Retinal pigment epithelial cell (primary cell): ENCODE data around the gene ACAP3.

Experiments used
- DNase-seq: peaks from one replicate; pipeline ENCODE4 v3.0.0-alpha.2; 2010; ENCODE audit warnings: low read depth
- H3K4me3 ChIP-seq: 2 replicates; pipeline ENCODE4 v1.5.1; 2011; ENCODE audit warnings: mild to moderate bottlenecking, low read length, control low read depth, moderate library complexity
- TF ChIP-seq, protein P1 (sequence below): conservative IDR thresholded peaks from 2 replicates; pipeline ENCODE4 v1.5.1; 2011; ENCODE audit warnings: low read depth, low read length, control low read depth, inconsistent platforms

ACAP3 gene

DNA sequence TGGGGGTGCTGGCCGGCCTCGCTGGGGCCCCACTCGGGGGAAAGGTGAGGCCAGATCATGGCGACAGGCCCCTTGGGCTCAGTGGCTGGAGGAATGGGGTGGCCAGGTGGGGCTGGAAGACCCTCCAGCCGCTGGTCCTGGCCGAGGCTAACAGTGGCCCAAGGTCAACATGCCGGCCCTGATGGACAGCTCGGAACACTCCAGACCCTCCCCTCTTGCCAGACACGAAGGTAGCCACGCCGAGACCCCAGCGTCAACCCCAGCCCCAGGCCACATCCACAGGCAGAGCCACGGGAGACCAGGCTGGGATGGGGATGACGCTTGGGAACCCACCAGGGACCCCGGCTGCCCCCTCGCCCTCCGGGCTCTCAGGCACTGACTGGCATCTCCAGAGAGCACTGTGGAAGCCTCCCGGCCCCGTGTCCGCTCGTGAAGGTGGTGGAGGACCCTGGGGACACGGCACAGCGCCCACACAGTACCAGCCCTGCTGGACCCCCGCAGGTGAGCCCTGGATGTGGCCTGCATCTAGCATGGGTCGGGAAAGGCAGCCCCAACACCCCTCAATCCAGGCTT lies 60.3 kb downstream of the ACAP3 start:
- no peak overlapping the region for H3K4me3 ChIP-seq
- DNase-seq: no peak
- TF ChIP-seq, protein P1, sequence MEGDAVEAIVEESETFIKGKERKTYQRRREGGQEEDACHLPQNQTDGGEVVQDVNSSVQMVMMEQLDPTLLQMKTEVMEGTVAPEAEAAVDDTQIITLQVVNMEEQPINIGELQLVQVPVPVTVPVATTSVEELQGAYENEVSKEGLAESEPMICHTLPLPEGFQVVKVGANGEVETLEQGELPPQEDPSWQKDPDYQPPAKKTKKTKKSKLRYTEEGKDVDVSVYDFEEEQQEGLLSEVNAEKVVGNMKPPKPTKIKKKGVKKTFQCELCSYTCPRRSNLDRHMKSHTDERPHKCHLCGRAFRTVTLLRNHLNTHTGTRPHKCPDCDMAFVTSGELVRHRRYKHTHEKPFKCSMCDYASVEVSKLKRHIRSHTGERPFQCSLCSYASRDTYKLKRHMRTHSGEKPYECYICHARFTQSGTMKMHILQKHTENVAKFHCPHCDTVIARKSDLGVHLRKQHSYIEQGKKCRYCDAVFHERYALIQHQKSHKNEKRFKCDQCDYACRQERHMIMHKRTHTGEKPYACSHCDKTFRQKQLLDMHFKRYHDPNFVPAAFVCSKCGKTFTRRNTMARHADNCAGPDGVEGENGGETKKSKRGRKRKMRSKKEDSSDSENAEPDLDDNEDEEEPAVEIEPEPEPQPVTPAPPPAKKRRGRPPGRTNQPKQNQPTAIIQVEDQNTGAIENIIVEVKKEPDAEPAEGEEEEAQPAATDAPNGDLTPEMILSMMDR: no peak

DNA sequence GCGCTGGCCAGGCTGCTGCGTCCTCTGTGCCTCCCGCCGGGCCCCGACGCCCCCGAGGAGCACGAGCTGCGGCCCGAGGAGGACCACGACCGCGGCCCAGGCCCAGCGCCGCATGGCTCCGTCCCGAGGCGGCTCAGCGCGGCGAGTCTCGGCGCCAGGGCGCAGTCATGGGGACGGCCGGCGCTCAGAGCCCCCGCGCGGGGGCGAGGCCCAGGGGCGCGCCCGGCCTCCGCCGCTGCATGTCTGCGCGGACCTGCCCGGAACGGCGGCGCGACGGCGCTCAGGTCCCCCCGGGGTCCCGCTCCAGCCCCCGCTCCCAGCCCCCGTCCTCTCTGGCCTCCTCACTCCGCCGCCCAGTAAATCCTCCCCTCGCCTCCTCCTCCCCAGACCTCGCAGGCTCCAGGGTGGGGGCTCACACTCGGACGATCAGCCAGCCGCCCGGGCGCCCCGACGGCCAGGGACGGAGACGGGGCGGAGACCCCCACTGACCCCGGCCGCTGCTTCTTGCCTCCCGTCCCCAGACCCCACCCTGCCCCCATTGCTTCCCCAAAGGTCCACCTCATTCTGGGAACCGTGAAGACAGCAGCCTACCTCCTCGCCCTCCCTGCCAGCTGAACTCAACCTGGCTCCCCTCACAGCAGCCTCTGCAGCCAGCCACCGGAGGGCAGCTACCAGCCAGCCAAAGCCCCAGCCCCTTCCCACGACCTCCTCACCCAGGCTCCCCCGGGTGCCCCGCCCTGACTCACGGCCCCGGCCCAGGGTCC lies 61.0 kb downstream of the ACAP3 start, which contains the start of gene C1QTNF12:
TSS of gene C1QTNF12 (minus strand) at position 146 of the 764 bp plus-strand sequence. CDS start at position 114, 32 bp downstream.
- TF ChIP-seq, protein P1: no peak
- no peak for DNase-seq
- no peak within 1 kb of the TSS for H3K4me3 ChIP-seq

DNA sequence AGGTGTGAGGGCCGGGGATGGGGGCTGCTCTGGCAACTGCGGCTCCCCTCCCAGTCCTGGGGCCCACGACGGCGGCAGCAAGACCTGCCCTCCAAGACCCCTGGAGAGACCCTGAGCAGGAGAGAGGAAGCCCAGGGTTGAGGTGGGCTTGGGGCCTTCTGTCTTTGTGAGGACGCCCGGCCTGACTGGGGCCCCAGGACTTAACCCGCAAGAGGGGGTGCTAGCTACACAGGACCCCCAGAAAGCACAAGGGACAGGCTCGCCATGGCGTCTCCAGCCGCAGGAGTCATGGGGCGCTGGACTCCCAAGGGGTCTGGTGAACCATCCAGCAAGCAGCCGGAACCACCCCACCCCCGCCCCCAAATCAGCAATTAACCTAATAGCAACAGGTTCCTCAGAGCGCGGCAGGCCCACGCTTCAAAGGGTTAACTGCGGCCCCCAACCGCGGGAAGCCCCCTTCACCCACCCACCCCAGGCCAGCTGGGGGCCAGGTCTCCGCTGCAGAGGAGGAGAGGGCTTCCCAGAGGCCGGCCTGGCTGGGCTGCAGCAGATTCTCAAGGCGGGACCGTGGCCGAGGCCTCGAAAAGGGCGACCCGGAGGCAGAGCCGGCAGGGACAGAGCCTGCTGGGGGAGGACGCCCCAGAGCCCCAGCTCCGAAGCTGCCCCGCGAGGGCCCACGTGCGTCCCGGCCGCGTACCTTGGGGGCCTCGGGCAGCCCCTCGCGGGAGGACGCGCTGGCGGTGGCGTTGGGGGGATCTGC lies 61.7 kb downstream of the ACAP3 start:
- H3K4me3 ChIP-seq: no peak overlapping the region
- no peak for DNase-seq
- TF ChIP-seq, protein P1: no peak

DNA sequence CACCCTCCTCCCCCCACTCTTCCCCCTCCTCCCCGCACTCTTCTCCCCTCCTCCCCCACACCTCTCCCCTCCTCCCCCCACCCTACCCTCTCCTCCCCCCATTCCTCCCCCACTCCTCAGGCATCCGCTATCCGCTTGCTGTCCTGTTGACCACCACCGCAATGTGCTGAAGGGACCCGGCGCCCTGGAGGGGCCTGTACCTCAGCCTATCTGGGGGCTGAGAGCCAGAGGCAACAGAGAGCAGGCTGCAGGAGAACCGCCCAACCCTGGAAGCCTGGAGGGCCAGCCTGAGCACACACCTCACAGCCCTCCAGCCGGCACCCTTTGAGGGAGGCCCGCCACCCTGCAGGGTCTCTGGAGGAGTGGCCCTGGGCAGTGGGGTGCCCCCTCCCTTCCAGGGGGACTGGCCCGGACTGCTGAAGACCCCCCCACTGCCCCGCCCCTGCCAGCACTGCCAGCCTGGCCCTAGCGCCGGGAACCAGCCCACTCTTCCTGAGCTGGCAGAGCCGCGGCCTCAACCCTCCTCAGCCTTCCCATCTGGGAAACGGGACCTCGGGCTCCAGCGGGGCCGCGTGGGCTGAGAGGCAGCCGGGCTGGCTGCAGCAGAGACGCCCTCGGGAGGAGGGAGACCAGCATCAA lies 62.4 kb downstream of the ACAP3 start:
- DNase-seq: no peak
- no peak overlapping the region for H3K4me3 ChIP-seq
- TF ChIP-seq, protein P1: no peak

DNA sequence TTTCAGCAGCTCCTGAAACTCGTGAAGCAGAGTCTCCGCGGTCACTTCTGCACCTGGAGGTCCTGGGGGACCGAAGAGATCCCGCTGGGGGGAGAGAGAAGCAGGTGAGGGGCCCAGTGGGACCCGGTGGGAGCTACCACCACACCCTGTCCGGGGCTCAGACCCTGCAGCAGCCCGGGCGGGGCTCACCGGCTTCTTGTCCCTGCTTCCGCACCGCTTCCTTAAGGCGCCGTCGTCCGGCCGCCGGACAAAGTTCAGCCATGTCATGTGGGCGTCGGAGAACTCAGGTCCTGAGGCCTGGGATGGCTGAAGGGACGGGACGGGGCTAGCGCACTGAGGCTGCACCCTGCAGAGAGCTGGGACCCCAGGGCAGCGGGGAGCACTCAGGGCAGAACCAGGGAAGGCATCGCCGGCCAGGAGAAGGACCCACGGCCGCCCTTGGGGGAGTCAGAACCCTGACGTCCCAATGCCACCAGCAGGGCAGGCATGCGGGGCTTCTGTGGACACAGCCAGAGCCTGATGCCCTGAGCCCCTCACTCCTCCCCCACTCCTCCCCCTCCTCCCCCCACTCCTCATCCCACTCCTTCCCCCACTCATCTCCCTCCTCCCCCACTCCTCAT lies 63.4 kb downstream of the ACAP3 start:
- DNase-seq: no peak
- TF ChIP-seq, protein P1: no peak
- H3K4me3 ChIP-seq: peak overlapping the region; percentile 3

DNA sequence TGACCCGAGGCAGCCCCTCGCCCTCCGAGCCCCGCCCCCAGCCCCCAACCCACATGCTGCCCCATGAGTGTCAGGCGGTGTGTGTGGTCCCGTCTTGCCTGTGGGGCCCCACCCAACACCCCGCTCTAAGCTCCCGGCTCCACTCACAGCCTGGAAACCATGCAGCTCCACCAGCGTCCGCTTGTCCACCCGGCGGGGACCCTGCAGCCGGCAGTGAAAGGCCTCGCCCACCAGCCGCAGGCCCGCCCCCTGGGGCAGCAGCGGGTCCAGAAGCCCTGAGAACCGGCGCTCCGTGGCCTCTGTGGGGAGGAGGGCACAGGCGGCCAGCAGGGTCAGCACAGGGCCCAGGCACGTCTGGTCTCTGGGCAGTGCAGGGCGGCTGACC lies 63.9 kb downstream of the ACAP3 start:
- H3K4me3 ChIP-seq: peak overlapping the region; percentile 3
- DNase-seq: no peak
- TF ChIP-seq, protein P1: no peak
